Myocyte (in vitro differentiated cells): Measurements from ENCODE around the gene ACER3. TPM values are rescaled to one million over a fixed set of nuclear protein-coding genes. Genes with fewer than 3 reads are reported as not detected.
"Not testable (repeated sequence)": the region's sequence is repeated elsewhere in the genome, so short reads cannot be mapped to it uniquely, and the experiment has no call there.

Source experiments
- DNase-seq: peaks from one replicate; pipeline ENCODE4 v3.0.0-alpha.2; 2012; ENCODE audit warnings: low read depth
- polyA plus RNA-seq: library from polyadenylated mRNA; unstranded; fragments of >200 nt; gene quantifications from one replicate; pipeline ENCODE4 v1.2.1, GENCODE V29; 2012; ENCODE audit warnings: missing spikeins
- total RNA-seq: library from RNA; depleted of rRNA; stranded (reverse); fragments of >200 nt; gene quantifications from 2 replicates; pipeline ENCODE4 v1.2.3, GENCODE V29; 2014

Gene ACER3
- 4.4 and 7.0 TPM in 2 replicates for total RNA-seq
- polyA plus RNA-seq = 3.2 TPM

DNA sequence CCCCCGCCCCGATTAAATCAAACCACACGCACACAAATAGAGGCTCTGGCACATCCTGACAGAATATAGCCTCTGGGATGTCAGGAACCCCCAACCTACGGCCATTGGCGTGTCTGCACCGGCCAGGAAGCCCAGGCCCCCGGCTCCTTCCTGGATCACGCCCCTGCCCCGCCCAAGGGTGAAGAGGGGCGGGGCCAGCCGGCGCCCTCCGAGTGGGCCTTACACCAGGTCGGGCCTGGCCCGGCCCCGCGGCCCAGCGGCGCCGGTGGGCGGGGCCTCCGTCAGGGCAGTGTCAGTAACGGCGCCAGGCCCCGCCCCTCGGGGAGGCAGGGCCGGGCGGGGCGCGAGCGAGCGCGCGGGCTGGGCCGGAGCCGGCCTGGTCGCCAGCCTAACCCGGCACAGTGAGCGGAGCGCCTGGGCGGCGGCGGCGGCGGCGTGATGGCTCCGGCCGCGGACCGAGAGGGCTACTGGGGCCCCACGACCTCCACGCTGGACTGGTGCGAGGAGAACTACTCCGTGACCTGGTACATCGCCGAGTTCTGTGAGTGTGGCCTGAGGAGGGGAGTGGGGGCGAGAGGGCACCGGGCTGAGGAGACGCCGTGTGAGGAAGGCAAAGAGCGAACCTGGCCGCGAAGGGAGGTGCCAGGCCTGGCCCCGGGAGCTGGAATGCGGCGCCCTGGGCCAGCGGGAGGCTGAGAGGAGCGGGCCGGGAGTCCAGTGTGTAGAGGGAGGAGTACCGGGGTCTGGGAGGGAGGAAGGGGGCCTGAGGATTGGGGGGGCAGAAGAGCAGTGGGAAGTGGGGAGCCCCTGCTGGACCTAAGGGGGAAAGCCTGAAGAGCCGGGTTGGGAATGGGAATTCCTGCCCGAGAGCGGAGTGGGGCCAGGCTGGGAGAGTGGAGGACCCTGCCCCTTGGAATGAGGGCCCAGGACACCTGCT is at the start of gene ACER3:
ACER3 (plus strand) TSS at position 380 of the 937 bp plus-strand sequence; CDS start at position 439, 59 bp downstream.
- DNase-seq = peak; percentile 87

DNA sequence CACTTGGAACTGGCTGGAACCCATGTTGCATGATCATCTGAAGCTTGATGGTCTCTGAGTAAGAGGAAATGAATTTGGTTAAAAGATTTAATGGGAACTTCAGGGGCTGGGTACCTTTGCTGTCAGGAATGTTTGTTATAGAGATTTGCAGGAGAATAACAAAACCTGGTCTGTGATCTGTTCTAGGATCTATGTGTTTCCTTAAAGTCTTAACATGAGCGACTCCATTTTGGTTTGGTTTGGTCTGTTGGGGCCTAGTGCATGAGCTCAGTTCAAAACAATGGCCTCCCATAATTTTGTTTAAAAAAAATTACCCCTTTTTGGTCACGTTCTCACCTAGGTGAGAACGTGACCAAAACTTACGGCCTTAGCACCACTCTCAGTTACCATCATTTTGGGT is 49.5 kb upstream of the ACER3 start:
- no peak for DNase-seq

DNA sequence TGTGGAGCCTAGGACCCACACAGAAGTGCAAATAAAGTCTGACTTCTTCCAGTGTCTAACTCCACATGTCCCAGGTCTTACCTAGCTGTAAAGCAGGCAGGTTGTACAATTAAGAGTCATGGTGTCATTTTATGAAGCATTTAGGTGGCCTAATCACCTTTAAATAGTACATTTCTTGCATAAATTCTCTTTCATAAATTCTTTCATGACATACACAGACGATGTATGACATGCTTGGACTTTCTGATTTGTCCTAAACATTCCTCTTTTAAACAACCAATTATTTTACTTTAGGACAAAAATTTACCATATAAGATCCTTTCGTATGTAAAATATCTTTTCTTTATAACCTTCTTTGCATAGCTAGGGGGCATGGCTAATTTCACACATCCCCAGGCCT is 46.3 kb upstream of the ACER3 start:
- DNase-seq = no peak

DNA sequence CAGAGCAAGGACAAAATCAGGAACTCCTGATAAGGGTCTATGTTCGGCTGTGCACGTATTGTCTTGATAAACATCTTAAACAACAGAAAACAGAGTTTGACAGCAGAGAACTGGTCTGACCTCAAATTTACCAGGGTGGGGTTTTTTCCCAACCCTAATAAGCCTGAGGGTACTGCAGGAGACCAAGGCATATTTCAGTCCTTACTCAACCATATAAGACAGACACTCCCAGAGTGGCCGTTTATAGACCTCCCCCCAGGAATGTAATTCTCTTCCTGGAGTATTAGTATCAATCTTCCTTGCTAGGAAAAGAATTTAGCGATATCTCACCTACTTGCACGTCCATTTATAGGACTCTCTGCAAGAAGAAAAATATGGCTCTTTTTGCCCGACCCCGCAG is 45.0 kb upstream of the ACER3 start:
- DNase-seq = not testable (repeated sequence)

DNA sequence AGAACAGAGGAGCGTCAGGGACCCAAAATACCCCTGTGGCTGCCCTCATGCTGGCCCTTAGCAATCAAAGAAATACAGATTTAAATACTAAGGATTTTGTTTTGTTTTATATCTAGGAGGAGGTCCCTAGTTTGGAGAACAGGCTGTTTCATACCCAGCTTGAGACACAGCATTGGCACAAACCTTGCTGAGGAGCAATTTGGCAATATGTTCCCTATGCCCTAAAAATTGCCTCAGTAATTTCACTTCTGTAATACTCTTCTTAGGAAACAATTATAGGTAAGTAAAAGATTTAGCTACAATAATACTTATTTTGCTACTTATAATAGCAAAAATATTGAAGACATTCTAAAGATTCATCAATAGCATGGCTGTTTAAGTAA is 40.5 kb upstream of the ACER3 start:
- no peak for DNase-seq

DNA sequence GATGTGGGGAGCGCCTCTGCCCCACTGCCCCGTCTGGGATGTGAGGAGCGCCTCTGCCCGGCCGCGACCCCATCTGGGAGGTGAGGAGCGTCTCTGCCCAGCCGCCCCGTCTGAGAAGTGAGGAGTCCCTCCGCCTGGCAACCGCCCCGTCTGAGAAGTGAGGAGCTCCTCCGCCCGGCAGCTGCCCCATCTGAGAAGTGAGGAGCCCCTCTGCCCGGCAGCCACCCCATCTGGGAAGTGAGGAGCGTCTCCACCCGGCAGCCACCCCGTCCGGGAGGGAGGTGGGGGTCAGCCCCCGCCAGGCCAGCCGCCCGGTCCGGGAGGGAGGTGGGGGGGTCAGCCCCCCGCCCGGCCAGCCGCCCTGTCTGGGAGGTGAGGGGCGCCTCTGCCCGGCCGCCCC is 39.3 kb upstream of the ACER3 start:
- not testable (repeated sequence) for DNase-seq

DNA sequence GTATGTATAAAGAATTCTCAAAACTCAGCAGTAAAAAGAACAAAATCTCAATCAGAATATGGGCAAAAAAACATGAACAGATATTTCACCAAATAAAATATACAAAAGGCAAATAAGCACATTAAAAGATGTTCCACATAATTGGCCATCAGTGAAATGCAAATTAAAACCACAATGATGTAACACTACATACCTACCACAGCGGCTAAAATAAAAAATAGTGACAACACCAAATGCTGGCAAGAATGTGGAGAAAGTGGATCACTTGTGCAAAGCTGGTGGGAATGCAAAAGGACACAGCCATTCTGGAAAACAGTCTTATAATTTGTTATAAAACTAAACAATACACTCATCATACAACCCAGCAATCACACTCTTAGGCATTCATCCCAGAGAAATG is 38.3 kb upstream of the ACER3 start:
- DNase-seq = no peak

DNA sequence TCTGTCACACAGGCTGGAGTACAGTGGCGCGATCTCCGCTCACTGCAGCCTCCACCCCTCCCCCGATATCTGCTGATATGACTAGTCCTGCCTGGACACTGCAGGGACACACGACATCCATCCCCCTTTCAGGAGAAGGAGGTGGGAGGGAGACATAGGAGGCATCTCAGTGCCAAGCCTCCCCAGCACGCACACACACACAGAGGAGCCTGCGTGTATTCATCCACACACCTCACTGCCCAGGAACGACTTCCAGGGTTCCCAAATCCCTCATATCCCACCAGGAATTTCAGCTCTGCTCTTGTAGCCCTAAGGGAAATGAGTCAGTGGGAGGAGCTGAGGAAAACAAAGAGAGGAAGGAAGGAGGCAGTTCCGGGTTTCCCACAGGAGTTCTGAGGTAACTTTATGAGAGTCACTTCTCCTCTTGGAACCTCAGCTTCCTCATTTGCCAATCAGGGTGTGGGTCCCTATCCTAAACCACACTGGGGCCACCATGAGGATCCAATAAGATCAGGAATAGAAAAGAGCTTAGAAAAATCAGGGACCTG is 37.2 kb upstream of the ACER3 start:
- DNase-seq = peak; percentile 41

DNA sequence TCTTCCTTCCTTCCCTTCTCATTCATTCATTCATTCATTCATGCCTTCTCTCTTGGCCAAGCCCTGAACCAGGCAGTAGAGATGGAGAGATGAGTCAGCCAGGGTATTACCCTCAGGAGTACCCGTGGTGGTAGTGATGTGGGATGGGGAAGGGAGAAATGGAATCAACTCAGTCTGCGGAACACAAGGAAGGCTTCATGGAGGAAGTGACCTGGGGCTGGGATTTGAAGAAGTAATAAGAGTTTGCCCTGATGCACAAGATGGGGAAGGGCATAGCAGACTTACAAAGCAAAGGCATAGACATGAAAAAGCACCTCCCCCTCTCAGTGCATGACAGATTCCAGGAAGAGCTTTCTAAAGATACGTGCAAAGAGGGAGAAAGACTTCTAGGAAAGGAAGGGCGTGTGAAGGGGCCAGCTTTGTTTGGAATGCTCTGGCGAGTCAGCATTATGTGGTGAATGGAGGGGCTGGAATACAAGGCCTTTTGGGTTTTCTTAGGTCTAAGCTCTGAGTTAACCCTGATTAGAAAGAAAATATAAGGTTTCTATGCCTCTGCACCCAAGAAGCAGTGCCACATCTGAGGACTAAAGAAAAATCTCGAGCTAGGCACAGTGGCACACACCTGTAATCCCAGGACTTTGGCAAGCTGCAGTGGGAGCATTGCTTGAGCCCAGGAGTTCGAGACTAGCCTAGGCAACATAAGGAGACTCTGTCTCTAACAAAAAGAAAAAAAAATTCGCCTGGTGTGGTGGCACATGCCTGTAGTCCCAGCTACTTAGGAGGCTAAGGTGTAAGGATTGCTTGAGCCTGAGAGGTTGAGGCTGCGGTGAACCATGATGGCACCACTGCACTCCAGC is 36.4 kb upstream of the ACER3 start:
- no peak for DNase-seq

DNA sequence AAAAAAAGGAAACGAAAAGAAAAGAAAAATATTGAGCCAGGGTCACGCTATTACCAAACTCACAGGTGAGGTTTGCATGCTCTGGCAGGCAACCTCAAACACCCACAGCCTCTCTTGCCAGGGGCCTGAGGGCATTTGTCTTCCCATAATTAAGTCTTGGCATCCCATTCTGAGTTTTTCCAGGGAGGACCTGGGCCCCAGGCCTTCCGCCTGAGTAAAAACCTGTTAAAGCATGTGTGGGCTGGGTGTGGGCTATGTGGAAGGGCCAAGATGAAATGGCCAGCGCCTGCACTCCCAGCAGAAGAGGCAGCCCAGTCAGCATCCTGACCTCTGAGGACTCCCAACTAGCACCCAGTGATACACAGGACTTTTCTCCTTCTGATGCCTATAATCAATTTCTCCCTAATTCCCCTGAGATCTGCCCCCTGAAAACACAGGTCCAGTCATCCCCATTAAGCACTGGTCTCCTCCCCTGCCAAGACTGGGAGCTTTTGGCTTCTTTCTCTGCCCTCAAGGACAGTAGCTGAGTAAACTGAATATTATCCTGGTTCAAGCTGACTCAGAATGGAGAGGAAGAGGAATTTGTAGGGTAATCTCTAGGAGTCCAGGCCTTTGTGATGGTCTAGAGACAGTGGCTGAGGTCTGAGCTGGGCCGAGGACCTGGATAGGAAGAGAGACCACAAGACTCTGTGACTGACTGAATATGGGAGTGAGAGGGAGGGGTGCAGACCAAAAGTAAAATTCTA is 35.6 kb upstream of the ACER3 start:
- DNase-seq = no peak

DNA sequence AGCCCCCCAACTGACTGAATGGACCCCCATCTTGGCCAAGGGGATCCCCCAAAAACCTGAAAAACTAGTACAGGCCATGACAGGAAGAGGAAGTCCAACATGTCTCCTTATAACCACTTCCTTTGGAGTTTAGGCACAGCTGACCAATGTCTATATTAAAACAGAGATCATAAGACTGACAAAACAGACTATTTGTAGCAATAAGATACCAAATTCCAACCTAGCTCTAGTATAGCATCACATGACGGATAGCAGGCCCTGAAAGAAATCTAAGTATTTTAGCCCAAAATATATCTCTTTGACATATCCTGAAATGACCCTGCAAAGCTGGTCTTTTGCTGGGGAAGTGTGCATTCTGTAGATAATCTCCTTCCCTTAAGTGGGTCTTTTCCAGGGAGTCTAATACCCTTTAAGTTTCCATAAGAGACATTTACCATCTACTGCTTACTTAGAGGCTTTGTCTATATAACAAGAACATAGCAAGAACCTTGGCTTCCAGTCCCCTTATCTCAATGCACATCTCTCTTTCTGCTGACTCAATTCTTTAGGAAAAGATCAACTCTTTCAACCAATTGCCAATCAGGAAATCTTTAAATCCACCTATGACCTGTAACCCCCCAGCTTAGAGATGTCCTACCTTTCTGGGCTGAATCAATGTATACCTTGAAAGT is 34.9 kb upstream of the ACER3 start:
- DNase-seq = no peak

DNA sequence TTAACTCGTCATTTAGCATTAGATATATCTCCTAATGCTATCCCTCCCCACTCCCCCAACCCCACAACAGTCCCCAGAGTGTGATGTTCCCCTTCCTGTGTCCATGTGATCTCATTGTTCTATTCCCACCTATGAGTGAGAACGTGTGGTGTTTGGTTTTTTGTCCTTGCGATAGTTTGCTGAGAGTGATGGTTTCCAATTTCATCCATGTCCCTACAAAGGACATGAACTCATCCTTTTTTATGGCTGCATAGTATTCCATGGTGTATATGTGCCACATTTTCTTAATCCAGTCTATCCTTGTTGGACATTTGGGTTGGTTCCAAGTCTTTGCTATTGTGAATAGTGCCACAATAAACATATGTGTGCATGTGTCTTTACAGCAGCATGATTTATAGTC is 34.2 kb upstream of the ACER3 start:
- DNase-seq = not testable (repeated sequence)

DNA sequence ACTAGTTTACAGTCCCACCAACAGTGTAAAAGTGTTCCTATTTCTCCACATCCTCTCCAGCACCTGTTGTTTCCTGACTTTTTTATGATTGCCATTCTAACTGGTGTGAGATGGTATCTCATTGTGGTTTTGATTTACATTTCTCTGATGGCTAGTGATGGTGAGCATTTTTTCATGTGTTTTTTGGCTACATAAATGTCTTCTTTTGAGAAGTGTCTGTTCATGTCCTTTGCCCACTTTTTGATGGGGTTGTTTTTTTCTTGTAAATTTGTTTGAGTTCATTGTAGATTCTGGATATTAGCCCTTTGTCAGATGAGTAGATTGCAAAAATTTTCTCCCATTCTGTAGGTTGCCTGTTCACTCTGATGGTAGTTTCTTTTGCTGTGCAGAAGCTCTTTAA is 33.7 kb upstream of the ACER3 start:
- not testable (repeated sequence) for DNase-seq

DNA sequence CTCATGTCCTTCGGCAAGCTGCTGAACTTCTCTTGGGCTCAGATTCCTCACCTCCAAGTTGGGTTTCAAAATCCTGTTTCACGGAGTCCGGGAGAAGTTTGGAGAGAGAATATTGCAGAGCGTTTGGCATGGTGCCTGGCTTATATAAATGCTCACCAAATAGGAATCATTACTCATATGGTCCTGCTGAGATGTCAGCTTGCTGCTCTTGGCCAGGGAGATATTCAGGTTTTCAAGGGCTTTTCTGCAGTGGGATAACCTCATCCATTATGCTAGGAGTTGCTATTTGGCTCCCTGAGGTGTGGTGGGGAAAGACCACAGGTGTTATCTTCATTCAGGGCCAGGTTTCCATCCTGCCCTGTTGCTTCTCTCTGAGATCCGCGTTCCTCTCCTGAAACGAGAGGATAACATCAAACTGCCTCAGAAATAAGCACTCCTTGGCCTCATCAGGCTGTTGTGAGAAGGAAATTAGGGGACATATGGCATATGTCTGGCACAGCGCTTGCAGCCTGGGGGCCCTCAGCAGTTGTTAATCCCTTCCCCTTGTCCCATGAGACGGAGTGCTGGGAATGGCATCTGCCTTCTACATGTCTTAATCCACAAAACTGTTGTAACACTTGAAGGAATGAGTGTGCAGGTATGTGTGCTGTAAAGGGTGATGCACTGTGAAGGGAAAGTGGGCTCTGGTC is 29.9 kb upstream of the ACER3 start:
- no peak for DNase-seq

DNA sequence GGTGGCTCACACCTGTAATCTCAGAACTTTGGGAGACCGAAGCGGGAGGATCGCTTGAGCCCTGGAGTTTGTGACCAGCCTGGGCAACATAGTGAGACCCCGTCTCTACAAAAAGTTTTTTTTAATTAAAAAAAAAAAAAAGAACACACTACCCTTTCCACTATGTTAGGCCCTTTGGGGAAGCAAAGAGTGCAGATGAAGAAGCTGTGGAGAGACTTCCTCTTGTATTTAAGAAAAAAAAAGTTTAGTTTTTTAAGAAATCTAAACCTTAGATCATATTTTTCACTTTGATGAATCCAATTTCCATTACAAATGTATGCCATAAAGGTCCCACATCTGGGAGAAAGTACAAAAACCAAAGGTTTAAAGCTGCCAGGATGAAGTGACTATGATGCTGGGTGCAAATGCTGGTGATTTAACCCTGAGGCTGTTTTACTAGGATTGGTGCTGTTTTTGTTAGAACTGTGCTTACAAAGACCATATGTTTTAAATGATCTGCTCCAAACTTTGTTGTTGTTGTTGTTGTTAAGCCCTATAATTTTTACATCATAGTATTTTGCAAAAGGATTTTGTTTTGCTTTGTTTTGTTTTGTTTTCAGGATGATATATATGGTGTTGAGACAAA is 28.9 kb upstream of the ACER3 start:
- no peak for DNase-seq

DNA sequence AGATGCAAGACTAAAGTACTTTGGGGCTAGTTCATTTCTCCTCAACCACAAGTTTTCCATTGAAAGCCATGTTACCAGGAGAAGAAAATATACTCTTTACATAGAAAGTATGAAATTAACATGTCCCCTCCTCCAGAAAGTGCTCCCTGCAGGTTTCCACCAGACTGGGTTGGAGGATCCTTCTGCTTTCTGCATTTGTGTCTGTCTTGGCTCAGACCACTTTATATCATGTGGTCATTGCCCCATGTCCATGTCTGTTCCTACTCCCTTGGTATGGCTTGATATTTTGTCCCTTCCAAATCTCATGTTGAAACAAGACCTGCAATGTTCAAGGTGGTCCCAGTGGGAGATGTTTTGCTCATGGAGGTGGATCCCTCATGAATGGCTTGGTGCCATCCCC is 28.4 kb upstream of the ACER3 start:
- DNase-seq = no peak

DNA sequence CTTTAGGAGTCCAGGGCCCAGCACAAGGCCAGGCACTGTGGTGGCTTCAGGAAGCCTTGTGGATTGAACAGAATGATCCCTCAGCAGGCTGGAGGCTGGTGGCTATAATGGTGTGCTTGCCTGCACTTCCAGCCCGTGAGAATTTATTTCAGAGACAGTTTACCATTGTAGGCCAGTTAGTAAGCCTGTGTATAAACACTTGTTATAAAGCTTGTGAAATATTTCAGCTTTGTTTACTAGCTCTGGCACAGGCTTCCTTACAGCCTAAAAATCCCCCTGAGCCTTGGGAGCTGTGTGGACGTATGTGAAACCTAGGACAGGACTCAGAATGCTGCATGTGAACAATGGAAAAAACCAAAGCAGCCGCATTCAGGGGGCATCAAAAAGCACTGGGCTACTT is 26.6 kb upstream of the ACER3 start:
- DNase-seq = no peak

DNA sequence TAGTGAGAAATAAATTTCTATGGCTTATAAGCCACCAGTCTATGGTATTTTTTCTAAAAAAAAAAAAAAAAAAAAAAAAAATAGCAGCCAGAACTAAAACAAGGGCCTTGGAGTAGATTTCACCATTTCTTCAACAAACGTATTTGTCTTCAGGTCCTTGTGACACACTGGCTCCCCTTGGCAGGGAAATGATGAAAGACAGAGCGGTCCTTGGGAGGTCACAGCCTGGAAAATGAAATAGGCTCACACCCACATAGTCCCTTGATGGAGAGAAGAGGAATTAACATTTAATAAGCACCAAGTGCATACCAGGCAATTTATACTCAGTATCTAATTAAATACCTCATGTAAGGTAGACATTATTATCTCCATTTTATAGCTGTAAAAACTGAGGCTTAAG is 25.7 kb upstream of the ACER3 start:
- no peak for DNase-seq

DNA sequence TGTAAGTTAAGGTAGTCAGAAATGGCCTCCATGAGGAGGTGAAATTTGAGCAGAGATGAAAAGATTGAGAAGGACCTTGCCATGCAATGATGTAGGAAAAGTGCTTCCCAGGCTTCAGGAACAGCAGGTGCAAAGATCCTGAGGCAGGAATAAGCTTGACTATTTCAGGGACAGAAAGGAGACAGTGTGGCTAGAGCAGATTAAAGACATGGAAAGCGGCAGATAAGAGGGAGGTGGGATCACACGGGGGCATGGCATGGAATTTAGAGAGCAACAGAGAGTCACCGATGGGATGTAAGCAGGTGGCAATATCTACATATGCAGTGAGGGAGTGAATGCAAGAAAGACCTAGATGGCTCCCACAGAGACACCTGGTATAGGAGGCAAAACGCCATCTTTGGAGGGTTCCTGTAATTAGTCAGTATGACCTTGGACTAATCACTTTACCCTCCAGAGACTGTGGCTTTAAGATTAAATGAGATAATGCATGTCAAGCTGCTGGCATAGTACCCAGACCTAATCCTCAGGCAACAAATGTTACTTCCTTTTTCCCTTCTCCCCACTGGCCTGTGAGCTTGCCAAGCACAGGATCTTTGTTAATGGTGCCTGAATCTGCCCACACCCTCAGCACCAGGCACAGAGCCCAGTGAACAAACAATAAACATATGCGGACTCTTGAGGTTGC is 24.6 kb upstream of the ACER3 start:
- DNase-seq = peak; percentile 68
